Skin epidermis (tissue), 12 donors: ENCODE data around the gene ZSCAN5A.
"Not testable (repeated sequence)": the region's sequence is repeated elsewhere in the genome, so short reads cannot be mapped to it uniquely, and the experiment has no call there.

Experiments
- H3K27ac ChIP-seq, 21 experiments: fragments of 200-600 bp; sonication (generic) in 11 of 21; one replicate each; pipeline ENCODE4 v1.5.0; 2020; ENCODE audit warnings: mild to moderate bottlenecking in 3 of 21, inconsistent platforms in 2 of 21, moderate library complexity in 2 of 21
- H3K4me3 ChIP-seq, 7 experiments: fragments of 200-600 bp; sonication (generic) in 2 of 7; one replicate each; pipeline ENCODE4 v1.5.0; 2020; ENCODE audit warnings: inconsistent platforms in 2 of 7, mild to moderate bottlenecking in 2 of 7, moderate library complexity in 1 of 7

Gene ZSCAN5A

GRCh38 chr19:56316728-56317127 is 2.1 kb upstream of the ZSCAN5A start:
- no peak overlapping the region for H3K4me3 ChIP-seq
- H3K27ac ChIP-seq: peak overlapping the region in 1 of 21 experiments; percentile 56

DNA sequence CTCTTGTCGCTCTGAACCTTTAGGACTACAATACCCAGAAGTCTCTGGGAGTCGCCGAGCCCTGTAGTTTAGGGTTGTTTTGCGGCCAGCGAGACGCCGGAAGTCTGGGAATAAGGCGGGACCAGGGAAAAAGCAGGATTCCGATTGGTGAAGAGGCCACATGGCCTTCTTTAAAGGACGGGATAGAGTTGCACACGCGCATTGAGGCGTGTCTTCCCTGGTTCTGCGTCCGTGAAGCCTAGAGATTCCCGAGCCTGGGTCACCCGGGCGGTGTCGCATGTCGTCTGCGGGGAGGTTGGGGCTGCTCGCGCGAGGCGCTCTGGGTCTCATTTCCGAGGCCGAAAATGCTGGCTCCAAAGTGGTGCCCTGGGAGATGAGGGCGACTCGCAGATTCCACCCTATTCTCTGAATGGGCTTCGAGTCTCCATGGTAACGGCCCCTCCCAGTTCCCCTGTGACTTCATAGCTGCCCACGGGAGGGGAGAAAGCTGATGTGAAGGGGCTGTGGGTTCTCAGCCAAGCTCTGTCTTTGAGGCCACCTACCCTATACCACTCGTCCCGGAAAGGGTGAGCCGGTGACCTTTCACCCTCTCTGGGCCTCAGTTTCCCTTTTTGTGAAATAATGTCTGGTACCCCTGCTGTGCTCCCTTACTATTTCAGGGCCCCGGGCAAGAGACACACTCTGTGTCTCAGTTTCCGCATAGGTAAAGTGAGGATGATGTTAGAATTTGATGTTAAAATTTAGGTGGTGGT is 614 bp upstream of the ZSCAN5A start:
- H3K4me3 ChIP-seq: peak overlapping the region; percentile 47 to 84 (median 64)

GRCh38 chr19:56314018-56314380 is 640 bp downstream of the ZSCAN5A start:
- Histone ChIP-seq H3K27ac (peak overlapping the region; percentile 62 to 99 (median 95)), H3K4me3 (peak overlapping the region; percentile 47 to 84 (median 64))

More for the DNA sequence above, 614 bp upstream of the ZSCAN5A start:
- peak overlapping the region in 20 of 21 experiments; percentile 83 to 99 (median 96) for H3K27ac ChIP-seq

- H3K4me3 ChIP-seq: no peak overlapping the region
- H3K27ac ChIP-seq: peak overlapping the region in 10 of 21 experiments; percentile 89 to 99 (median 95)
Measured at GRCh38 chr19:56312787-56313657, 1.6 kb downstream of the ZSCAN5A start.

DNA sequence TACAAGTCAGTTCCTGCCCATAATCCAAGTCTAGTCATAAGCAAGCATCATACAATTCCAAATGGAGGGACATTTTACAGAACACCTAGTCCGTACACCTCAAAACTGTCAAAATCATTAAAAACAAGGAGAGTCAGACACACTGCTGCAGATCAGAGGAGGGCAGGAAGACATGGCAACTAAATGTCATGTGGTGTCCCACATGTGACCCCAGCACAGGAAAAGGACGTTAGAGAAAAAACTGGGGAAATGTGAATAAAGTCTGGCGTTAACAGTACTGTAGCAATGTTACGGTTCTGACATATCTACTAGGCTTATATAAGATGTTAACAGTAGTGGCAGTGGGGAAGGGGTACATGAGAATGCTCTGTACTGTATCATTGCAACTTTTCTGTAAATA is 2.3 kb downstream of the ZSCAN5A start:
- H3K27ac ChIP-seq: peak overlapping the region in 1 of 21 experiments; percentile 35
- H3K4me3 ChIP-seq: no peak overlapping the region

DNA sequence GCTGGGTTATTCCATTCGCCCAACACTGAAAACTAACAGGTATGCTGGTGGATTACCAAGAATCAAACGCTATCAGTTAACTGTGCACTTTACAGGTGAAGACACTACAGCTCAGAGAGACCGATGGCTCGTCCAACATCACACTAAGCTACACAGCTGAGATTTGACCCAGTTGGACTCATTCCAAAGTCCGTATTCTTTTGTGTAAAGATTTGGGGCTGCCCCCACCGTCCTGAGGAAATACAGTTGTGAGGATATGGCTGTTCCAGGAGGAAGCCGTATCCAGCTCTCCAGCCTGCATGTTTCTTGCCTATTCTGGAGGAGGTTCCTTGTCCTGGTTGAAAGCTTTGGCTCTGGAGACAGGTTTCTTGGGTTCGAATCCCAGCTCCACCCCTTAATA is 4.2 kb downstream of the ZSCAN5A start:
- Histone ChIP-seq H3K4me3 (no peak overlapping the region), H3K27ac (no peak overlapping the region)

GRCh38 chr19:56309511-56310185 is 5.0 kb downstream of the ZSCAN5A start:
- Histone ChIP-seq H3K4me3 (no peak overlapping the region), H3K27ac (no peak overlapping the region)

DNA sequence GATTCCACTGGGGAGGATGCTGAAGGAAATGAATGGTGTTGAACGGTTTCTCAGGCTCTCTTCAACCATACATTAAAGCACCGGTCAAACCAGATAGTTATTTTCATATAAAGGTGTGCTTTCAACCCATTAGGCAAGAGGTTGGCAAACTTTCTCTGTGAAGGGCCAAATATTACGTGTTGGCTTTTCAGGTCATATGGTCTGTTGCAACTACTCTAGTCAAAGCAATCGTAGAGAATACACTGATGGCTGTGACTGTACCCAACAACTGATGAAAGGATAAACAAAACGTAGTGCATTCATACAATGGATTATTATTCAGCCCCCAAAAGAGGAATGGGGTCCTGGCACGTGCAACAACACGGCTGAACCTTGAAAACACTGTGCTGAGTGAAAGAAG is 5.8 kb downstream of the ZSCAN5A start:
- no peak overlapping the region for H3K27ac ChIP-seq
- H3K4me3 ChIP-seq: no peak overlapping the region

DNA sequence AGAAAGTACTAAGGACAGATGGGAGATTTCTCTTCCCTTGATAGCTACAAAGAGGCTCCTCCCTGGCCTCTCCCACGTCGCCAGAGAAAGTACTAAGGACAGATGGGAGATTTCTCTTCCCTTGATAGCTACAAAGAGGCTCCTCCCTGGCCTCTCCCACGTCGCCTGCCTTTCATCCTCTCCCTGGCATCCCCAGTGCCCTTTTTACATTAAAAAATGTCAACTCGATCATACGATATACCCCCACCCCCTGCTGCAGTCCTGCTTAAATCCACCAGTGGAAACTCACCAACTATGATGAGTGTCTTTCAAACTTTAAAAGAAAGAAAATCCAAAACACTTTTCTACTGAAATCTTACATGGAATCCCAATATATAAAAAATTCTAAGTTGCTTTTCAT is 7.6 kb downstream of the ZSCAN5A start:
- not testable (repeated sequence) for H3K27ac ChIP-seq

GRCh38 chr19:56306016-56306415 is 8.6 kb downstream of the ZSCAN5A start:
- Histone ChIP-seq H3K4me3 (no peak overlapping the region), H3K27ac (no peak overlapping the region)

More for the DNA sequence above, 7.6 kb downstream of the ZSCAN5A start:
- not testable (repeated sequence) for H3K4me3 ChIP-seq

- no peak overlapping the region for H3K27ac ChIP-seq
- no peak overlapping the region for H3K4me3 ChIP-seq
Measured at GRCh38 chr19:56304243-56304642, 10.4 kb downstream of the ZSCAN5A start.

GRCh38 chr19:56301886-56302620 is 12.6 kb downstream of the ZSCAN5A start:
- H3K27ac ChIP-seq: peak overlapping the region in 2 of 21 experiments; percentile 4 to 33

GRCh38 chr19:56301155-56301554 is 13.5 kb downstream of the ZSCAN5A start:
- Histone ChIP-seq H3K27ac (no peak overlapping the region), H3K4me3 (no peak overlapping the region)

More at GRCh38 chr19:56301886-56302620, 12.6 kb downstream of the ZSCAN5A start:
- H3K4me3 ChIP-seq: no peak overlapping the region

DNA sequence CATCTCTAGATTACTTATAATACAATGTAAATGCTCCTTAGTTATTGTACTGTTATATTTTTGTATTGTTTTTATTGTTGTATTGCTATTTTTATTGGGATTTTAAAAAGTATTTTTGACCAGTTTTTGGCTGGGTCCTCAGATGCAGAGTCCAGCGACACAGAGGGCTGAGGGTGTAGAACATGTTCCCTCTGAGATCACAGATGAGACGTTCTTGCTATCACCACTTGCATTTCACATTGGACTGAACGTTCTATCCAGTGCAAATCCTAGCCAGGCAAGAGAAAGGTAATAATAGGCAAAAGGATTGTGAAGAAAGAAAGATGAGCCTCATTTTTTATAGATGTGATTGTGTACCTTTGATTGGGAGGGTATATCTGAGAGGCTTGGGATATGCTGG is 15.0 kb downstream of the ZSCAN5A start:
- Histone ChIP-seq H3K27ac (no peak overlapping the region), H3K4me3 (no peak overlapping the region)

DNA sequence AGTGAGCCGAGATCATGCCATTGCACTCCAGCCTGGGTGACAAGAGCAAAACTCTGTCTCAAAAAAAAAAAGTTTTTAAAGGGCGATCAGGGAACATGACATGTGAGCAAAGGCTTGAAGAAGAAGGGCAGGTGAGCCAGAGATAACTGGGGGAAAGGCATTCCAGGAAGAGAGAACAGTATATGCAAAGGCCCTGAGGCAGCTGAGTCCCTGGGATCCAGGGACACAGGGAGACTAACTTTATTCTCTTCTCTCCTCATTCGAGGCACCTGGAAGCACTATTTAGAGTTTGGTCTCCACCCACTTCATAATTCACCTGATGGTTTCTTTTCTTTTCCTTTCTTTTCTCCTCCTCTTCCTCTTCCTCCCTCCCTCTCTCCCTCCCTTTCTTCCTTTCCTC is 17.6 kb downstream of the ZSCAN5A start:
- peak overlapping the region in 2 of 21 experiments; percentile 69 to 70 for H3K27ac ChIP-seq
- no peak overlapping the region for H3K4me3 ChIP-seq

- peak overlapping the region in 3 of 7 experiments; percentile 0 to 9 (median 2) for H3K4me3 ChIP-seq
Measured at GRCh38 chr19:56295531-56296455, 18.8 kb downstream of the ZSCAN5A start.

DNA sequence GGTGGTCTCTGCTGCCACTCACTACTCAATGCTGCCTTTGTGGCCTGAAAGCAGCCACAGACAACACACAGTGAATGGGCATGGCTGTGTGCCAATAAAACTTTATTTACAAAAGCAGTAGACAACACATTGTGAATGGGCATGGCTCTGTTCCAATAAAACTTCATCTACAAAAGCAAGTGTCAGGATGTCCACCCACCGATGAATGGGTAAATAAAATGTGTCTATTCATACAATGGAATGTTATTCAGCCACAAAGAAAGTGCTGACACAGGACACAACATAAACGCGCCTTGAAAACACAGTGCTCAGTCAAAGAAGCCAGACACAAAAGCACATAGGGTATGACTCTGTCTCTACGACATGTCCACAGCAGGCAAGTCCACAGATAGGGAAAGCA is 20.1 kb downstream of the ZSCAN5A start:
- no peak overlapping the region for H3K4me3 ChIP-seq
- peak overlapping the region in 18 of 21 experiments; percentile 5 to 85 (median 70) for H3K27ac ChIP-seq

More at GRCh38 chr19:56295531-56296455, 18.8 kb downstream of the ZSCAN5A start:
- peak overlapping the region in 20 of 21 experiments; percentile 11 to 85 (median 70) for H3K27ac ChIP-seq

- H3K27ac ChIP-seq: no peak overlapping the region
- H3K4me3 ChIP-seq: no peak overlapping the region
Measured at GRCh38 chr19:56291867-56292266, 22.8 kb downstream of the ZSCAN5A start.
